HepG2 (cell line): Measurements from ENCODE around the gene HOXC10.

Source experiments
- CREB1 ChIP-seq, 2 experiments: fragments of 450-650 bp in 1 of 2; IDR thresholded peaks; 2 replicates each; pipeline ENCODE4 v1.6.1; 2016 to 2017; ENCODE audit warnings: control low read depth in 1 of 2, mild to moderate bottlenecking in 1 of 2, missing compliant biosample characterization in 1 of 2, missing genetic modification characterization in 1 of 2
- CTCF ChIP-seq: sonication (generic); formaldehyde crosslinking; IDR thresholded peaks from 2 replicates; pipeline ENCODE4 v1.5.0; 2020; ENCODE audit warnings: mild to moderate bottlenecking, missing genetic modification reagents, moderate library complexity
- ERF ChIP-seq: IDR thresholded peaks from 2 replicates; pipeline ENCODE4 v1.6.1; 2018; ENCODE audit warnings: missing biosample characterization, missing genetic modification reagents
- FOXK2 ChIP-seq: fragments of 450-650 bp; IDR thresholded peaks from 2 replicates; pipeline ENCODE4 v1.6.1; 2016
- HCFC1 ChIP-seq: fragments of 150-350 bp; IDR thresholded peaks from 2 replicates; pipeline ENCODE4 v1.6.1; 2014; ENCODE audit warnings: low read depth, low read length
- MAX ChIP-seq: IDR thresholded peaks from 2 replicates; pipeline ENCODE4 v1.6.1; 2012; ENCODE audit warnings: inconsistent platforms
- POLR2A ChIP-seq, 2 experiments: IDR thresholded peaks; 2 replicates each; pipeline ENCODE4 v1.6.1; 2011; ENCODE audit warnings: low read depth in 2 of 2, low read length in 2 of 2, mild to moderate bottlenecking in 1 of 2, moderate library complexity in 1 of 2; ENCODE audit not compliant: insufficient read depth in 1 of 2
- RBFOX2 ChIP-seq: fragments of 200-400 bp; formaldehyde crosslinking; IDR thresholded peaks from 2 replicates; pipeline ENCODE4 v1.6.1; 2017; ENCODE audit warnings: low read depth, mild to moderate bottlenecking, low read length
- RXRA ChIP-seq: sonication (generic); formaldehyde crosslinking; IDR thresholded peaks from 2 replicates; pipeline ENCODE4 v1.5.1; 2020; ENCODE audit warnings: missing genetic modification reagents
- SAFB2 ChIP-seq: sonication (generic); formaldehyde crosslinking; IDR thresholded peaks from 2 replicates; pipeline ENCODE4 v1.5.1; 2020; ENCODE audit warnings: missing genetic modification reagents, low read depth, mild to moderate bottlenecking, borderline replicate concordance
- ZFP36 ChIP-seq: fragments of 150-350 bp; IDR thresholded peaks from 2 replicates; pipeline ENCODE4 v1.6.1; 2018; ENCODE audit warnings: borderline replicate concordance, low read length, low read depth; ENCODE audit not compliant: partially characterized antibody
- ZNF256 ChIP-seq: sonication (generic); formaldehyde crosslinking; conservative IDR thresholded peaks from 2 replicates; pipeline ENCODE4 v1.4.0; 2020; ENCODE audit warnings: missing genetic modification reagents
- ZNF598 ChIP-seq: sonication (generic); formaldehyde crosslinking; IDR thresholded peaks from 2 replicates; pipeline ENCODE4 v1.5.1; 2020; ENCODE audit warnings: mild to moderate bottlenecking, missing genetic modification reagents, borderline replicate concordance
- TF ChIP-seq, protein P1 (sequence below), 2 experiments: IDR thresholded peaks; 2 replicates each; pipeline ENCODE4 v1.6.1; 2011 to 2012; ENCODE audit warnings: low read length in 2 of 2, borderline replicate concordance in 1 of 2, low read depth in 1 of 2, mild to moderate bottlenecking in 1 of 2, moderate library complexity in 1 of 2

DNA sequence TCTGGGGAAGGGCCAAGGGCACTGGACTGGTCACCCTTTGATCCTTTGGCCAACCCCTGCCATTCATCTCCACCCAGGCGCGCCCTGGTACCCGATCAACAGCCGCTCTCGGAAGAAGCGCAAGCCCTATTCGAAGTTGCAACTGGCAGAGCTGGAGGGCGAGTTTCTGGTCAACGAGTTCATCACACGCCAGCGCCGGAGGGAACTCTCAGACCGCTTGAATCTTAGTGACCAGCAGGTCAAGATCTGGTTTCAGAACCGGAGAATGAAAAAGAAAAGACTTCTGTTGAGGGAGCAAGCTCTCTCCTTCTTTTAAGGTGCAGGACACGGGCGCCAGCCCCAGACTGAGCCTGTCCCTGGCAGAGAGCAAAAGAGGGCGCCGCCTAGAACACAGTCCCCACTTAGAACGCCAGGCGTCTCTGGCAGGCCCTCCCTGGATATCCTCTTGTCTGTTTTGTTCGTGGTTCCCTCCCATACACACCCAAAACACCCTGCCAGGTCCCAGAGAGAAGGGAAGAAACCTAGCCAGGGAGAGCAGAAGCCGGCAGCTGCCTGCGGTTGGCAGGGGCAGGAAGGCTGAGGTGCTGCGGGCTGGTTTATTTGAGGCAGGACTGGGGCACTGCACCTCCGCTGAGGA, 28.6 kb upstream of the HOXC10 start:
- TF ChIP-seq POLR2A (IDR thresholded peaks at IDR 0.05; ENCODE audit: insufficient read depth in 1 of 2, low read depth in 2 of 2, low read length in 2 of 2) (no peak), CTCF (no peak), ZNF598 (CRISPR knock-in tag) (no peak), ZFP36 (no peak), FOXK2 (no peak), SAFB2 (CRISPR knock-in tag) (no peak), RBFOX2 (no peak), CREB1 (IDR thresholded peaks at IDR 0.05) (no peak), CREB1 (CRISPR knock-in tag; IDR thresholded peaks at IDR 0.05) (no peak), ZNF256 (CRISPR knock-in tag) (no peak), MAX (no peak), ERF (CRISPR knock-in tag) (no peak), RXRA (CRISPR knock-in tag) (no peak), HCFC1 (no peak)
- TF ChIP-seq, protein P1, sequence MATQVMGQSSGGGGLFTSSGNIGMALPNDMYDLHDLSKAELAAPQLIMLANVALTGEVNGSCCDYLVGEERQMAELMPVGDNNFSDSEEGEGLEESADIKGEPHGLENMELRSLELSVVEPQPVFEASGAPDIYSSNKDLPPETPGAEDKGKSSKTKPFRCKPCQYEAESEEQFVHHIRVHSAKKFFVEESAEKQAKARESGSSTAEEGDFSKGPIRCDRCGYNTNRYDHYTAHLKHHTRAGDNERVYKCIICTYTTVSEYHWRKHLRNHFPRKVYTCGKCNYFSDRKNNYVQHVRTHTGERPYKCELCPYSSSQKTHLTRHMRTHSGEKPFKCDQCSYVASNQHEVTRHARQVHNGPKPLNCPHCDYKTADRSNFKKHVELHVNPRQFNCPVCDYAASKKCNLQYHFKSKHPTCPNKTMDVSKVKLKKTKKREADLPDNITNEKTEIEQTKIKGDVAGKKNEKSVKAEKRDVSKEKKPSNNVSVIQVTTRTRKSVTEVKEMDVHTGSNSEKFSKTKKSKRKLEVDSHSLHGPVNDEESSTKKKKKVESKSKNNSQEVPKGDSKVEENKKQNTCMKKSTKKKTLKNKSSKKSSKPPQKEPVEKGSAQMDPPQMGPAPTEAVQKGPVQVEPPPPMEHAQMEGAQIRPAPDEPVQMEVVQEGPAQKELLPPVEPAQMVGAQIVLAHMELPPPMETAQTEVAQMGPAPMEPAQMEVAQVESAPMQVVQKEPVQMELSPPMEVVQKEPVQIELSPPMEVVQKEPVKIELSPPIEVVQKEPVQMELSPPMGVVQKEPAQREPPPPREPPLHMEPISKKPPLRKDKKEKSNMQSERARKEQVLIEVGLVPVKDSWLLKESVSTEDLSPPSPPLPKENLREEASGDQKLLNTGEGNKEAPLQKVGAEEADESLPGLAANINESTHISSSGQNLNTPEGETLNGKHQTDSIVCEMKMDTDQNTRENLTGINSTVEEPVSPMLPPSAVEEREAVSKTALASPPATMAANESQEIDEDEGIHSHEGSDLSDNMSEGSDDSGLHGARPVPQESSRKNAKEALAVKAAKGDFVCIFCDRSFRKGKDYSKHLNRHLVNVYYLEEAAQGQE (IDR thresholded peaks at IDR 0.05; ENCODE audit: borderline replicate concordance in 1 of 2, low read depth in 1 of 2, low read length in 2 of 2): no peak
